Stimulated activated CD4-positive, alpha-beta T cell treated with anti-CD3 and anti-CD28 coated beads, Interleukin-4, amount 100 ng/mL, for 4 hours (primary cell): ENCODE results near the gene BAIAP3.

Experiments
- DNase-seq, 2 experiments: peaks; one replicate each; pipeline ENCODE4 v3.0.0-alpha.2; 2020

The BAIAP3 gene

DNA sequence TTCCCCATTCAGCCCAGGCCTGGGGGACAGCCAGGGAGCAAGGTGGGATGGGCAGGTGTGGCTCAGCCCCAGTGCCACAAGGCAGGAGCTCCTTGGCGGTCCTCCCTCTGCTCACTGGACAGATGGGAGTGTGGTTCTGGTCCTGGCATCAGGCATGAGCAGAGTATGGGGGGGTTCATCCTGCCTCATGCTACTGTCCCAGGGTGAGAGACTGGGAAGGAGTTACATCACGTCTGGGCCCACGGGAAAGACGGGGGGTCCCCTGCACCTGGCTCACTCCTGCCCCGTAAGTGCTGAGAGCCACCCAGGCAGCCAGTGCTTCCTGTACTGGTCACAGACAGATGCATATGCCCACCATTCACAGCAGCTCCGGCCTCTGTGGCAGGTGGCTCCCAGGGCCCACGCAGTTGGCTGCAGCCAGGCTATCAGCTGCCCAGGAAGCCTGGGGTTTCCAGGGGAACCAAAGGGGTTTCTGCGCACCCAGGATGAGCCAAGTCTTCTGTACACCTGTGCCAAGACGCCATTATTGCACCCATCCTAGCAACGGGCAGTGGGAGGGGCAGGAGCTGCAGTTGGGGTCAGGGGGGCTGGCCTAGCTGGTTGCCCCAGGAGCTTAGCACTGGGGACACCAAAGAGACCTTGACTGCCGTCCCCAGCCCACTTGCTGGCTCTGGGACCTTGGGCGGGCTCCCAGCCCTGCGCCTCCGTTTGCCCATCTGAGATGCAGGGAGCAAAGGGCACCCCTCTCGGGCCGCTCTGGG lies 1.9 kb downstream of the BAIAP3 start:
- DNase-seq: no peak

DNA sequence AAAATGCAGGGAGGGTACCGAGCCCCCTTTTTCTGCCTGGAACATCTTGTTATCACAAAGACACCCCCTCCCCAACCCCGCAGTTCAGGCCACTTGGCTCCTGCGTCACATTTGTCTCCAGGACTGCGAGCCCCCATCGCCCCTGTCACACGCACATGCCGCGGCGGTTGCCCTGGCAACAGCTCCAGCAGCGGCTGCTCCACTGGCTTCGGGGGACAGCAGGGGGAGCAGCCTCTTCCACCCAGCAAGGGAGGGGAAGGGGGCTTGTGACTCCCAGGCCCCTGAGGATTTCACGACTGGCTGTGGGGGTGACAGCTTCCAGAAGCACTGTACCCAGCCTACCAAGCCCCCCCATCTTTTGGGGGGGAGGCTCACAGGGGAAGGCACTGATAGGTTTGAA lies 2.6 kb downstream of the BAIAP3 start:
- DNase-seq: no peak

- DNase-seq: no peak
Observed at GRCh38 chr16:1336619-1337018, 3.2 kb downstream of the BAIAP3 start.

DNA sequence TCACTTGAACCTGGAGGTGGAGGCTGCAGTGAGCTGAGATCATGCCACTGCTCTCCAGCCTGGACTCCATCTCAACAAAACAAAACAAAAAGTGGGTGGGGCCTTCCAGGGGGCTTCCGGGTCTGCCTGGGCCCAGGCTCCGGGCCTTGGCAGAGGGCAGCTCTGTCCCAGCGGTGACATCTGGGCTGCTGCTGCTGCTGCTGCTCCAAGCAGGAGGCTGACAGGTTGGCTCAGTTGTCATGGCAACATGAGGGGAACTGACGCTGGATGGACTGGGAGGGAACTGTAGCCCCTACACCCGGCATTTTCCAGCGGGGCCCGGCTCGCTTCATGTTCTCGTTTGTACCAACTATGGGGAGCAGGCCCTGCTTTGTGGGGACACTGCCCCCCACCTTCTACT lies 4.0 kb downstream of the BAIAP3 start:
- no peak for DNase-seq

DNA sequence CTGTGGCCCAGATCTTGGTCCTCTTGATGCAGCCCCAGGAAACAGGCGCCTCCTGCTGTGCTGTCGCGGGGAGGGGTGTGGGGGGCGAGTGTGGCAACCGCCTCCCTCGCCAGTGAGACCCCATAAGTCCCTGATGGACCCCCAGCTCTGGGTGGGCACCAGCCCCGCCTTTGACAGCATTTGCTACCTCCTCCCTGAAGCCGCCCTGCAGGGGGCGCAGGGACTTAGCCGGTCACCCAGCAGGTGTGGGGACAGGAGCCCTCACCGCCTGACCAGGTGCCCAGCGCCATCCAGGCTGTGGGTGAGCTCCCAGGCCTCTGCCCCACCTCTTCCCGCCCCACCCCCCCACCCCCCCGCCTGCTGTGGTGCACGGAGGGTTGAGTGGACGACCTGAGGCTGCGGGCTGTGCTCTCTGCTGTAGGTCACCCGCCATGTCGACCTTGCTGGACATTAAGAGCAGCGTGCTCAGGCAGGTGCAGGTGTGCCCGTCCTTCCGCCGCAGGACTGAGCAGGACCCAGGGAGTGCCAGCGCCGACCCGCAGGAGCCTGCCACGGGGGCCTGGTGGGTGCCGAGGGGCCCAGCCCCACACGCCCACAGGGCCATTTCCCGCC lies 4.8 kb downstream of the BAIAP3 start:
- no peak for DNase-seq

- DNase-seq: no peak
Observed at GRCh38 chr16:1338855-1339675, 5.6 kb downstream of the BAIAP3 start.

DNA sequence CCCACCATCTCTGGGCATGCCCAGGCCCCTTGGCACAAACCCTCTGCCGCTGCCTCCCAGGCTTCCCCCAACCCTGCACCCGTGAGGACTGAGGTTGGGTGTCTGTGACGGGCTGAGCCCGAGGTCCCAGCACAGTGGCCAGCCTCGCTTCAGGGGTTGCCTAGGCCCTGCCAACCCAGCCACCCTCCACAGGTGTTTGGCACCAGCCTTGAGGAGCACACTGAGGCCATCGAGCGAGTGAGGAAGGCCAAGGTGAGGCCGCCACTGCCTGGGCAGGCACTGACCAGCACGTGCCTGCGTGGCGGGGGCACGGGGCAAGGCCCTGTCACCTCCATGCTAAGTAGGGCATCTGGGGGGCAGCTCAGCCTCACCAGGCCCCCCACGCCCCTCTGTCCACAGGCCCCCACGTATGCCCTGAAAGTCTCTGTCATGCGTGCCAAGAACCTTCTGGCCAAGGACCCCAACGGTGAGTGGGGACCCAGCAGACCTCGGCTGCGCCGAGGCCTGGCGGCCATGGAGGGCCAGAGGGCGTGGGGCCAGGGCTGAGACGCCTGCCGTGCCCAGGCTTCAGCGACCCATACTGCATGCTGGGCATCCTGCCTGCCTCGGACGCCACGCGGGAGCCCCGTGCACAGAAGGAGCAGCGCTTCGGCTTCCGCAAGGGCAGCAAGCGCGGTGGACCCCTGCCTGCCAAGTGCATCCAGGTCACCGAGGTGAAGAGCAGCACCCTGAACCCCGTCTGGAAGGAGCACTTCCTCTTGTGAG lies 7.5 kb downstream of the BAIAP3 start:
- DNase-seq: no peak

DNA sequence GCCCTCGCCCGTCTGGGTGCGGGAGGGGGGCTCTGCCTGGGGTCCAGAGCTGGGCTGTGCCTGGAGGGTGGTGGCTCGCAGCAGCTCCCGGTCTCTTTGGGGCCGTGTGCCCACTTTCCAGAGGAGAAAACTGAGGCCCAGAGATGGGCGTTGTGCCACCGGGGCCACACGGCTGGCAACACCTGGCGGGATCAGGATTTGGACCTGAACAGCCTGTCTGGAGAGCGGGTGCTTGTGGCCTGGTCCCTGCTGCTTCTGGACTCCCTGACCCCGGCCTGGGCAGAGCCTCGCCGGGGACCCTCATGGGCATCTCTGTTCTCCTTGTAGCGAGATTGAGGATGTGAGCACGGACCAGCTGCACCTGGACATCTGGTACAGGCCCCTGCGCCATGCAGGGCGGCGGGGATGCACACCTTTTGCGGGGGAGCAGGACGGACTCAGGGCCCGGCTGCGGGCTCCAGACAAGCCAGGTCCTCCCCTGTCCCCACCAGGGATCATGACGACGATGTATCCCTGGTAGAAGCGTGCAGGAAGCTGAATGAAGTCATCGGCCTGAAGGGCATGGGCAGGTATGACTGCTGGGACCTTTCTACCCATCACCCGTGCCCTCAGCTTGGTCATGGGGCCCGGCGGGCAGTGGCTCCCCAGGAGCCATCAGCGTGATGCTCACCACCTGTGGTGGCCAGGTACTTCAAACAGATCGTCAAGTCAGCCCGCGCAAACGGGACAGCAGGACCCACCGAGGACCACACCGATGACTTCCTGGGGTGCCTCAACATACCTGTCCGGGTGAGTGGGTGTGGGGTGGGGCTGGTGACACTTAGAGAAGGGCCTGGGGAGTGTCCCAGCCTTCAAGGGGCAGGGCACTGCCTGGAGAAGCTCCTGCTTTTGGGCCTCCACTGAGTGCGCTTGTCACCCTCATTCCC lies 8.3 kb downstream of the BAIAP3 start:
- DNase-seq: no peak

DNA sequence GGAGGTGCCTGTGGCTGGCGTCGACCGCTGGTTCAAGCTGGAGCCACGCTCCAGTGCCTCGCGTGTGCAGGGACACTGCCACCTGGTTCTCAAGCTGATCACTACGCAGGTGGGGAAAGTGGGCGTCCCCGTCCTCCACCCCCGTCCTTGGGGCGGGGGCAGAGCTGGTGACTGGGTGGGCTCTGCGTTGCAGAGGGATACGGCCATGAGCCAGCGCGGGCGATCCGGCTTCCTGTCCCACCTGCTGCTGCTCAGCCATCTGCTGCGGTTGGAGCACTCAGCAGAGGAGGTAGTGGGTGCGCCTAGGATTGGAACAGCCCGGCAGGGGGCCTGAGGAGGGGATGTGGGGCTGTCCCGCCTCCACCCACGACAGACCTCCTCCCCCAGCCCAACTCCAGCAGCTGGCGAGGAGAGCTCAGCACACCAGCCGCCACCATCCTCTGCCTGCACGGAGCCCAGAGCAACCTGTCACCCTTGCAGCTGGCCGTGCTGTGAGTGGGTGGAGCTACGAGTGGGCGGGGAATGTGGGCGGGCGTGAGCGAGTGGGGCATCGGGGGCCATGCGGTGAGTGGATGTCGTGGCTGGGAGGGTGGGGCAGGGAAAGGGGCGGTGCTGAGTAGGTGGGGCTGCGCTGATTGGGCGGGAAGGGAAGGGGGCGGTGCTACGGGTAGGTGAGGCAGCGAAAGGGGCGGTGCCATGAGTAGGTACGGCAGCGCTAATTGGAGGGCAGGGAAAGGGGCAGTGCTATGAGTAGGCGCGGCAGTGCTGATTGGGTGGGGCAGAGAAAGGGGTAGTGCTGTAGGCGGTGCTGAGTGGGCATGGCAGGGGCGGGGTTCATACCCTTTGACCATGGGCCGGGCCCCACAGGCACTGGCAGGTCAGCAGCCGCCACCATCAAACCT lies 9.3 kb downstream of the BAIAP3 start:
- DNase-seq: peak; percentile 84 to 93

- DNase-seq: no peak
Observed at GRCh38 chr16:1343428-1344242, 10.2 kb downstream of the BAIAP3 start.

DNA sequence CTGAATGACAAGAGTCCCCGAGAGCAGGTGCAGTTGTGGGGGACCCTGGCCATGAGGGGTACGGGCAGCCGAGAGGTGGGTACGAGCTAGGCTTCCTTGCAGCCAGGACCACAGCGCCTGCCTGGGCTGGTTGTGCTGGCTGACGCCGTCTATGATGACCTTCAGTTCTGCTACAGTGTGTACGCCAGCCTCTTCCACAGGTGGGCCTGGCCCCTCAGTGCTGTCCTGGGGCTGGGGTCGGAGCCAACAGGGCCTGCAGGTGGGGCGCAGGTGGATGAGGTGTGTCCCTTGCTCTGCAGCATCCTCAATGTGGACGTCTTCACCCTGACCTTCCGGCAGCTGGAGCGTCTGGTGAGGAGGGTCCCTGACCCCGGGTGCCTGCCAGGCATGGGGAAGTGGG lies 11.1 kb downstream of the BAIAP3 start:
- DNase-seq: no peak

DNA sequence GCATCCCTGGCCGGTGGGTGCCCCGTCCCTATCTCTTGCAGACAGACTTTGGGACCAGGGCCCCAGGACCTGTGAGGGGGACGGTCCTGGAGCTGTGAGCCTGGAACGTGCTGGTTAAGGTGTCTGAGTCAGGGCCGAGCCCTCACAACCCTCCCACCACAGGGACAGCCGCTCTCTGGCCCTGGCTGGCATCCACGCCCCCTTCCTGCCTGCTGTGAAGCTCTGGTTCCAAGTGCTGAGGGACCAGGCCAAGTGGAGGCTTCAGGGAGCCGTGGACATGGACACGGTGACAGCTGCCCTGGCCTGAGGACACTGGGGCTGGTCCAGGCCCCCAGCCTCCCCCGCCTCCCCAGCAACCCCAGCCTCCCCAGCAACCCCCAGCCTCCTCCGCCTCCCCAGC lies 11.6 kb downstream of the BAIAP3 start:
- no peak for DNase-seq

DNA sequence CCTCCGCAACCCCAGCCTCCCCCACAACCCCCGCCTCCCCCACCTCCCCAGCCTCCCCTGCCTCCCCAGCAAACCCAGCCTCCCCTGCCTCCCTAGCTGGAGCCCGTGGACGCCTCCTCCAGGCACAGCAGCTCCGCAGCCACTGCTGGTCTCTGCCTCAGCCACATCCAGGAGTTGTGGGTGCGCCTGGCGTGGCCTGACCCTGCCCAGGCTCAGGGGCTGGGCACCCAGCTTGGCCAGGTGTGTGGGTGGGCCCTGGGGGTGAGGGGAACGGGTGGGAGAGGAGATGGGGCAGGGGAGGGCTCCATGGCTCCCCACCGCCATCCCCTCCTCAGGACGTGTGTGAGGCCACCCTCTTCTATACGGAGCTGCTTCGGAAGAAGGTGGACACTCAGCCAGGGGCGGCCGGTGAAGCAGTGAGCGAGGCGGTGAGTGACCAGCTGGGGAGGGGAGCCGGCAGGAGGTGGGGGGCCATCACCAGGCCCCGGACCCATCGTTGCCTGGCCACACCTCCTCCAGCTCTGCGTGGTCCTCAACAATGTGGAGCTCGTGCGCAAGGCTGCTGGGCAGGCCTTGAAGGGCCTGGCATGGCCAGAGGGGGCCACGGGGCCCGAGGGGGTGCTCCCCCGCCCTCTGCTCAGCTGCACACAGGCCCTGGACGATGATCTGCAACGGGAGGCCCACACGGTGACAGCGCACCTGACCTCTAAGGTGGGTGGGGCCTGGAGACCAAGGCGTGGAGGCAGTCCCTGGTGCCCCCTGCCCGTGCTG lies 12.4 kb downstream of the BAIAP3 start:
- no peak for DNase-seq

GRCh38 chr16:1346422-1347285 lies 13.2 kb downstream of the BAIAP3 start:
- DNase-seq: no peak

DNA sequence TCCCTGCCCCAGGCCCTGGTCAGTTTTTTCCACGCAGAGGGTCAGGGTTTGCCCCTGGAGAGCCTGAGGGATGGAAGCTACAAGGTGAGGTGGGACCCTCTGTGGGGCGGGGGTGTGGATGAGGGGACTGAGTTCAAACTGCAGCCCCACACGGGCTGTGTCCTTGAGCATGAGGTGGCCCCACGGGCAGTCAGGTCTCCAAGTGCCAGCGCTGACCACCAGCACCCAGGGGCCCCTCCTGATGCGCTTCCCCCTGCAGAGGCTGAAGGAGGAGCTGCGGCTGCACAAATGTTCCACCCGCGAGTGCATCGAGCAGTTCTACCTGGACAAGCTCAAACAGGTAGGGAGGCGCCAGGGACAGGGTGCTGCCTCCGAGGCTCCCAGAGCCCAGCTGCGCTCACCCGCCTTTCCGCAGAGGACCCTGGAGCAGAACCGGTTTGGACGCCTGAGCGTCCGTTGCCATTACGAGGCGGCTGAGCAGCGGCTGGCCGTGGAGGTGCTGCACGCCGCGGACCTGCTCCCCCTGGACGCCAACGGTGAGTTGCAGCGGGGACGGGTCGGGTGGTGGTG lies 13.9 kb downstream of the BAIAP3 start:
- no peak for DNase-seq

GRCh38 chr16:1347962-1348361 lies 14.5 kb downstream of the BAIAP3 start:
- DNase-seq: no peak

- no peak for DNase-seq
Observed at GRCh38 chr16:1348441-1348840, 15.0 kb downstream of the BAIAP3 start.

- no peak for DNase-seq
Observed at GRCh38 chr16:1348926-1349325, 15.5 kb downstream of the BAIAP3 start.
